Bronchial epithelial cell (primary cell): ENCODE measurements around the gene CDC42EP4. TPM values are rescaled to one million over a fixed set of nuclear protein-coding genes. Genes with fewer than 3 reads are reported as not detected.
A peak's percentile ranks its signal among the peaks of the same experiment; 100 is the strongest.

Source experiments
- DNase-seq: peaks from one replicate; pipeline ENCODE4 v3.0.0-alpha.2; 2010; ENCODE audit warnings: low read depth
- FAIRE-seq: peaks from 2 replicates; lab custom pipeline; 2011; peaks lifted over from hg19 to GRCh38; lab: Jason Lieb, UNC
- H3K27me3 ChIP-seq: 2 replicates; pipeline ENCODE4 v1.5.1; 2011; ENCODE audit warnings: low read length; ENCODE audit not compliant: control insufficient read depth, insufficient read depth
- H3K36me3 ChIP-seq: 2 replicates; pipeline ENCODE4 v1.5.1; 2011; ENCODE audit warnings: low read length; ENCODE audit not compliant: control insufficient read depth, insufficient read depth
- H3K4me3 ChIP-seq: 2 replicates; pipeline ENCODE4 v1.5.1; 2011; ENCODE audit warnings: mild to moderate bottlenecking, low read depth, low read length, control low read depth
- total RNA-seq: library from RNA; depleted of rRNA; stranded (reverse); fragments of >200 nt; gene quantifications from 2 replicates; pipeline ENCODE4 v1.2.1, GENCODE V29; 2014
- TF ChIP-seq, protein P1 (sequence below): IDR thresholded peaks from 2 replicates; pipeline ENCODE4 v1.5.1; 2011; ENCODE audit warnings: mild to moderate bottlenecking, moderate library complexity, low read length, control low read depth, inconsistent platforms; ENCODE audit not compliant: insufficient read depth, severe bottlenecking

CDC42EP4 gene
- total RNA-seq, 1 donor from 2014 or later: 16.8 TPM

DNA sequence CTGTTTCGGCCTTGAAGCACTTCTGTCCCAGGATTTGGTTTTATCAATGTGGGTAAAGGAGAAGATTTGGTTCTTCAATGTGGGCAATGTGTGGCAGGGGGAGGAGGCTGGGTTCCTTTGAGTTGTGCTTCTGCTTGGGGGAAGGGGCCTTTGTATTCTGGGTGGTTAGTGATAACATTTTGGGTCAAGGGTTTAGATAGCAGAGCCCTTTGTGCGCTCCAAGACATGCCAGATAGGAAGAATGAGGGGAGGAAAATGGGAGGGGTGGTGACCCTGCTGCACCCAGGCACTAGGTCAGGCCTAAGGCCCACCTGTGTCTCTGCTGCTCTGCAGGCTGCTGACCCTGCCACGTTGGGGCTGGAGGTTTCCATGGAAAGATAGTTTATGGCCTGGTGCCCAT is 40.0 kb upstream of the CDC42EP4 start:
- FAIRE-seq (no peak), DNase-seq (no peak)
- TF ChIP-seq, protein P1, sequence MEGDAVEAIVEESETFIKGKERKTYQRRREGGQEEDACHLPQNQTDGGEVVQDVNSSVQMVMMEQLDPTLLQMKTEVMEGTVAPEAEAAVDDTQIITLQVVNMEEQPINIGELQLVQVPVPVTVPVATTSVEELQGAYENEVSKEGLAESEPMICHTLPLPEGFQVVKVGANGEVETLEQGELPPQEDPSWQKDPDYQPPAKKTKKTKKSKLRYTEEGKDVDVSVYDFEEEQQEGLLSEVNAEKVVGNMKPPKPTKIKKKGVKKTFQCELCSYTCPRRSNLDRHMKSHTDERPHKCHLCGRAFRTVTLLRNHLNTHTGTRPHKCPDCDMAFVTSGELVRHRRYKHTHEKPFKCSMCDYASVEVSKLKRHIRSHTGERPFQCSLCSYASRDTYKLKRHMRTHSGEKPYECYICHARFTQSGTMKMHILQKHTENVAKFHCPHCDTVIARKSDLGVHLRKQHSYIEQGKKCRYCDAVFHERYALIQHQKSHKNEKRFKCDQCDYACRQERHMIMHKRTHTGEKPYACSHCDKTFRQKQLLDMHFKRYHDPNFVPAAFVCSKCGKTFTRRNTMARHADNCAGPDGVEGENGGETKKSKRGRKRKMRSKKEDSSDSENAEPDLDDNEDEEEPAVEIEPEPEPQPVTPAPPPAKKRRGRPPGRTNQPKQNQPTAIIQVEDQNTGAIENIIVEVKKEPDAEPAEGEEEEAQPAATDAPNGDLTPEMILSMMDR: no peak
- peaks cover 2% of the 10 kb centered on the region for H3K36me3 ChIP-seq
- no peaks in the 10 kb centered on the region for H3K27me3 ChIP-seq
- no peak overlapping the region for H3K4me3 ChIP-seq

DNA sequence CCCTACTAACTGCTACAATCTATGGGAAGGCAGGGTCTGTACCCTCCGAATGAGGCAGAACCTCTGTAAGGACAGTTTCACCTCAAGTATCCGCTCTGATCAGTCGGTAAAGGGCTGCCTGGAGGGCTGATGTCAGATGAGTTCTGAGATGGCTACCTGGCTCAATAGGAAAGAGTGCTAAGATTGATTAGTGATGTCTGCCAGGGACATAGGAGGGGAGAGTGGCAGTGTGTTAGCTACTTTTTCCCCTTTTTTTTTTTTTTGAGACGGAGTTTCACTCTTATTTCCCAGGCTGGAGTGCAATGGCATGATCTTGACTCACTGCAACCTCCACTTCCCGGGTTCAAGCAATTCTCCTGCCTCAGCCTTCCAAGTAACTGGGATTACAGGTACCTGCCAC is 39.1 kb upstream of the CDC42EP4 start:
- FAIRE-seq (no peak), DNase-seq (no peak)
- TF ChIP-seq, protein P1: no peak
- Histone ChIP-seq H3K36me3 (no peaks in the 10 kb centered on the region), H3K27me3 (no peaks in the 10 kb centered on the region), H3K4me3 (no peak overlapping the region)

DNA sequence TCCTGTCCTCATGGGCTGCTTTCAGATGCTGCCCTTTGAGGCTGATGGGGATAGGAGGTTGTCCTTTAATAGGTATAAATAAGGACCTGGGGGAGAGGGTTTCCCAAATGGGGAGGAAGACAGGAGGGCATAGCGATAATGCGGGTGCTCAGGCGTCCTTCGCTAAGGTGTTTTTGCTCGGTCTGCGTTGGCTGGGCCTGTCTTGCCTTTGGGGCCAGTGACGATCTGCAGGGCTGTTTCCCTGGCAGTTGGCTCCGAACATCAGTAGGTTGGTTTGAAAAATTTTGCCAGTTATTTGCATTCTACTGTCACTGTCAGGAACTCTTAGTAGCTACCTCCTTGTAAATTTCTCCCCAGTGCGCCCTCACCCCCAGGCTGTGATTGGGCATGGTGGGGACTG is 37.8 kb upstream of the CDC42EP4 start:
- H3K27me3 ChIP-seq: no peaks in the 10 kb centered on the region
- TF ChIP-seq, protein P1: no peak
- H3K4me3 ChIP-seq: no peak overlapping the region
- H3K36me3 ChIP-seq: peaks cover 2% of the 10 kb centered on the region
- DNase-seq: no peak
- FAIRE-seq: peak; percentile 13

DNA sequence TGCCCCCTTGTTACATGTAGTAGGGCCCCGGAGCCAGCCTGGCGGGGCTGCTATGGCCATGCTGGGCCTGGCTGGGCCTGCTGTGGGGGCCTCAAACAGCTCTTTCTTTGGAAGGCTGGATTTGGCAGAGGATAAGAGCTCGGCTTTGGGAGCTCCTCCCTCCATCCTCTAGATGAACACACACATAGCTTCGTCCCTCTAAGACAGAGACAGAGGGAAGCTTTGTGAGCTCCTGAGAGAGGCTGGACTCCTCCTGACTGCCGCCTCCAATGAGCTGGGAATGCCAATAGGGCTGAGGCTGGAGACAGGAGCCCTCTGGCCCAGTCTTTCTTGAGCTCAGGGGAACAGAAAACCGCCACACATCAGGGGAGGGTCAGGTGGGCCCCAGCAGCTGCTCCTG is 37.3 kb upstream of the CDC42EP4 start:
- DNase-seq (no peak), FAIRE-seq (no peak)
- Histone ChIP-seq H3K36me3 (peaks cover 2% of the 10 kb centered on the region), H3K4me3 (no peak overlapping the region), H3K27me3 (no peaks in the 10 kb centered on the region)
- TF ChIP-seq, protein P1: no peak

DNA sequence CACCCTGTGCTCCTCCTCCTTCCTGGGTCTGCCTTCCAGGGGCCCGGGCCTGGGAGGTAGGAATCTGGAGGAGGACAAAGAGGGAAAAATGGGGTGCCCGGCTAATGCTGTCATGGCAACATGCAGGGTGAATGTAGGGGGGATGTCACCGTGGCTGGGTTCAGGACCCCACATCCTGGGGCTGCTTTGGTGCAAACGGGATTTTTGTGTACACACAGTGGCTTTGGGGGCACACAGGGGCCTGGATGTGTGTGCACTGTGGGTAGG is 37.0 kb upstream of the CDC42EP4 start:
- Histone ChIP-seq H3K27me3 (no peaks in the 10 kb centered on the region), H3K36me3 (peaks cover 2% of the 10 kb centered on the region), H3K4me3 (no peak overlapping the region)
- DNase-seq (no peak), FAIRE-seq (no peak)
- TF ChIP-seq, protein P1: no peak

DNA sequence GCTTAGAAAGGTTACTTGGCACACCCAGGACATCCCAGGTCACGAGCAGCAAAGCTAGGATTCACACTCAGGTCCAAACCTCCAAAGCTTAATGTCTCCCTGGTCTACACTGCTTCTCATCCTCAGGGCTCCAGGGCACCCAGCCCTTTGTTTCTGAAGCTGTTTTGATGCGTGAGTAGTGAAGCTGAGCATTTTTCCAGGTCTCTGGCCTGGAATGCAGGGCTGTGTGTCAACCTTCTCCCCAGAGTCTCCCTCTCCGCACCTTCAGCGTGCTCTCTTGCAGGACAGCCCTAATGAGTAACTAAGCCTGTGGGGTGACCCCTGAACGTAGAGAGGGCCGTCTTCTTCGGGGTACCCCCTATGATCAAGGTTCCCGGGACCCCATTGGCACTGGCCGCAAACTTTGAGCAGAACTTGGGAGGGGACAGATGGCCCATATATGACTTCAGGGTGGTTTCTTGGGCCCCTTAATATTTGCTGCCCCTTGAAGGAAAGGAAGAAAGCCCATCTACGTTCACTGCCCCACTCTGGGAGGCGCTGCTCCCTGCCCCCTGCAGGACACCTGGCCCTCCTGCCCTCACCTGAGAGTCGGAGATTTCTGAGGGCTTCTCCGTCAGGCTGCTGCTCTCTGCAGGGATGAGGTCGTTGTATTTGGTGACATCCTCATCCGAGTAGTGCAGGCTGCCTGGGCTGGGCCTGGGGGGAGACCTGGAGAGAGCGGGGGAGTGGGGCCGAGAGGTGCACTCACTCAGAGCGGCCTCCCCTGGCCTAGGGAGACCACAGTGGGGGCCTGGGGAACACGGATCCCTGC is 36.4 kb upstream of the CDC42EP4 start:
- TF ChIP-seq, protein P1: no peak
- H3K36me3 ChIP-seq: peaks cover 2% of the 10 kb centered on the region
- no peaks in the 10 kb centered on the region for H3K27me3 ChIP-seq
- no peak overlapping the region for H3K4me3 ChIP-seq
- FAIRE-seq (peak; percentile 94), DNase-seq (no peak)
